GM13976 (cell line): Measurements from ENCODE around the gene COX14.

Source experiments
- DNase-seq: peaks from one replicate; pipeline ENCODE4 v3.0.0; 2012; ENCODE audit warnings: low spot score
- in situ Hi-C: fragments of 300-500 bp; cut with MboI; formaldehyde crosslinking; loops from one replicate; pipeline ENCODE4 v1.12.0; 2022; ENCODE audit warnings: low sequenced_read_pairs, mixed read lengths, inconsistent platforms; ENCODE audit not compliant: unreplicated experiment
- TF ChIP-seq, protein P1 (sequence below): IDR thresholded peaks from 2 replicates; pipeline ENCODE4 v1.5.1; 2012; ENCODE audit warnings: borderline replicate concordance, mild to moderate bottlenecking; ENCODE audit not compliant: insufficient read depth; ENCODE audit errors: extremely low read depth, missing control alignments, control extremely low read depth

Gene COX14

DNA sequence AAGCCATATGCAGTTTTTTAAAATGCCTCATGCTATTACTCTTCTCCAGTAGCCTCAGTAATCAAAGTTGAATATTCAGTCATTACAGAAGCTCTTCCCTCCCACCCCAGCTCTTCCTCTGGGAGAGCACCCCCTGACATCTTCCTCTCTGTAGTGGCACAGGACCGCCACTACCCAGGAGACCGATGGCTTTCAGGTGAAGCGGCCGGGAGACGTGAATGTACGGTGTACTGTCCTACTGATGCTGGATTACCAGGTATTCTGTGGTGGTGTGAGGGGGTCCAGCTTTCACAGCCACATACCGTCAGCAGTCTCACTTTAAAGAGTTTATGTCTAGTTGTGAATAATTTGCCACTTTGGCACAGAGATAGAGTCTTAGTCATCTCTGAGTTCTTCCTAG lies 22.3 kb upstream of the COX14 start:
- TF ChIP-seq, protein P1, sequence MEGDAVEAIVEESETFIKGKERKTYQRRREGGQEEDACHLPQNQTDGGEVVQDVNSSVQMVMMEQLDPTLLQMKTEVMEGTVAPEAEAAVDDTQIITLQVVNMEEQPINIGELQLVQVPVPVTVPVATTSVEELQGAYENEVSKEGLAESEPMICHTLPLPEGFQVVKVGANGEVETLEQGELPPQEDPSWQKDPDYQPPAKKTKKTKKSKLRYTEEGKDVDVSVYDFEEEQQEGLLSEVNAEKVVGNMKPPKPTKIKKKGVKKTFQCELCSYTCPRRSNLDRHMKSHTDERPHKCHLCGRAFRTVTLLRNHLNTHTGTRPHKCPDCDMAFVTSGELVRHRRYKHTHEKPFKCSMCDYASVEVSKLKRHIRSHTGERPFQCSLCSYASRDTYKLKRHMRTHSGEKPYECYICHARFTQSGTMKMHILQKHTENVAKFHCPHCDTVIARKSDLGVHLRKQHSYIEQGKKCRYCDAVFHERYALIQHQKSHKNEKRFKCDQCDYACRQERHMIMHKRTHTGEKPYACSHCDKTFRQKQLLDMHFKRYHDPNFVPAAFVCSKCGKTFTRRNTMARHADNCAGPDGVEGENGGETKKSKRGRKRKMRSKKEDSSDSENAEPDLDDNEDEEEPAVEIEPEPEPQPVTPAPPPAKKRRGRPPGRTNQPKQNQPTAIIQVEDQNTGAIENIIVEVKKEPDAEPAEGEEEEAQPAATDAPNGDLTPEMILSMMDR, result no peak
- no peak for DNase-seq
- in situ Hi-C loops, result no loop called here

GRCh38 chr12:50090391-50090790 lies 21.6 kb upstream of the COX14 start:
- DNase-seq, result no peak
- in situ Hi-C loops, result no loop called here
- TF ChIP-seq, protein P1, result no peak

GRCh38 chr12:50097952-50098351 lies 14.1 kb upstream of the COX14 start:
- in situ Hi-C loops, result no loop called here
- DNase-seq, result no peak
- TF ChIP-seq, protein P1, result no peak

- TF ChIP-seq, protein P1, result no peak
- in situ Hi-C loops, result no loop called here
- no peak for DNase-seq
Observed at GRCh38 chr12:50099302-50100008, 12.6 kb upstream of the COX14 start.

DNA sequence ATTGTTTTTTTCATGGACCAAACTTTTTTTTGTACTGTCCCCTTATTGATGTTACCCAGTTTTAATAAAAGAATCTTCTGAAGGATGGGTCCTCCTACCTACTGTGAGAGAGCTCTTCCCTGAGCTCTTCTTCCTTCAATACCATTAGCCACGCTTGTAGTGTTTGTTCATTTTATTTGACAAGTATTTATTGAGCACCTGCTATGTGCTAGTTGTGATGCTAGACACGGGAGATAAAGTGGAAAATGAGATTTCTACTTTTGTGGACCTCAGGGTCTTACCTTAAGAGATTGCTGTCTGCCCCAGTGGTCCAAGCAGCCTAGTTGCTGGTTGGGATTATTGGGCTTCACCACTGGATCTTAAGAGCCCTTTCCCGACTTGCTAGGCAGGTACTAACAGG lies 11.5 kb upstream of the COX14 start:
- TF ChIP-seq, protein P1, result no peak
- in situ Hi-C loops, result no loop called here

GRCh38 chr12:50101663-50102062 lies 10.4 kb upstream of the COX14 start:
- DNase-seq, result no peak
- TF ChIP-seq, protein P1, result no peak
- in situ Hi-C loops, result no loop called here

More for the DNA sequence above, 11.5 kb upstream of the COX14 start:
- DNase-seq, result no peak
